ENCODE measurements around the gene SEPTIN8.

The SEPTIN8 gene

GRCh38 chr5:132782101-132782500, 5.1 kb upstream of the SEPTIN8 start:
- Histone ChIP-seq H3K9me3 (ENCODE audit: control insufficient read depth, insufficient read depth, low read depth, low read length) (no peaks in the 10 kb centered on the region), H3K4me3 (ENCODE audit: low read depth, low read length) (no peak overlapping the region), H3K4me1 (ENCODE audit: control insufficient read depth, insufficient read depth, low read length) (no peaks in the 10 kb centered on the region), H3K27ac (ENCODE audit: extremely low read depth, low read depth, low read length) (no peak overlapping the region), H3K36me3 (ENCODE audit: control insufficient read depth in 2 of 2, insufficient read depth in 1 of 2, low read length in 2 of 2) (no peaks in the 10 kb centered on the region)
- TF ChIP-seq ZNF76 (tag by site-specific recombination; IDR thresholded peaks at IDR 0.05; ENCODE audit: borderline replicate concordance, low read depth): no peak
- TF ChIP-seq ZNF157 (tag by site-specific recombination; IDR thresholded peaks at IDR 0.05): 0 out of 2 replicates have a peak, but pooled peaks have one; percentile 53
- no peak for TF ChIP-seq IKZF3 (tag by site-specific recombination; IDR thresholded peaks at IDR 0.05)
- no peak for TF ChIP-seq ZNF610 (tag by site-specific recombination; IDR thresholded peaks at IDR 0.05; ENCODE audit: borderline replicate concordance)
- TF ChIP-seq SALL2 (tag by site-specific recombination; IDR thresholded peaks at IDR 0.05; ENCODE audit: borderline replicate concordance): no peak
- POLR2A ChIA-PET: interaction anchor here (1.0 kb wide), 1 partner anchor 44 kb away, joined by 3 read pairs; the partner anchor contains the start of gene KIF3A
- CTCF ChIA-PET: interaction anchor here (0.7 to 1.1 kb wide), 2 partner anchors 28 to 30 kb away, joined by 3 to 7 read pairs; no protein-coding TSS in a partner anchor

- Histone ChIP-seq H3K27ac (ENCODE audit: extremely low read depth, low read depth, low read length) (no peak overlapping the region), H3K4me3 (ENCODE audit: low read depth, low read length) (no peak overlapping the region), H3K4me1 (ENCODE audit: control insufficient read depth, insufficient read depth, low read length) (no peaks in the 10 kb centered on the region), H3K9me3 (ENCODE audit: control insufficient read depth, insufficient read depth, low read depth, low read length) (no peaks in the 10 kb centered on the region), H3K36me3 (ENCODE audit: control insufficient read depth in 2 of 2, insufficient read depth in 1 of 2, low read length in 2 of 2) (no peaks in the 10 kb centered on the region)
- TF ChIP-seq ZNF433 (tag by site-specific recombination; IDR thresholded peaks at IDR 0.05; ENCODE audit: low read depth) (no peak), ZXDB (tag by site-specific recombination; IDR thresholded peaks at IDR 0.05) (no peak), ZNF133 (tag by site-specific recombination; IDR thresholded peaks at IDR 0.05) (no peak), ZFP41 (tag by site-specific recombination; IDR thresholded peaks at IDR 0.05; ENCODE audit: borderline replicate concordance) (no peak), ZBTB26 (tag by site-specific recombination; optimal IDR thresholded peaks at IDR 0.05) (no peak), ZNF311 (tag by site-specific recombination; IDR thresholded peaks at IDR 0.05; ENCODE audit: borderline replicate concordance) (no peak), MZF1 (tag by site-specific recombination; IDR thresholded peaks at IDR 0.05; ENCODE audit: borderline replicate concordance) (no peak), ZNF324 (tag by site-specific recombination; IDR thresholded peaks at IDR 0.05) (no peak), ZNF704 (tag by site-specific recombination; IDR thresholded peaks at IDR 0.05) (no peak), ZNF280D (tag by site-specific recombination; IDR thresholded peaks at IDR 0.05) (no peak), ZNF175 (tag by site-specific recombination; IDR thresholded peaks at IDR 0.05) (no peak), ZNF473 (tag by site-specific recombination; IDR thresholded peaks at IDR 0.05) (no peak), ZNF366 (tag by site-specific recombination; conservative IDR thresholded peaks at IDR 0.05) (no peak), RBAK (tag by site-specific recombination; IDR thresholded peaks at IDR 0.05) (no peak)
- POLR2A ChIA-PET: no interaction called here
- CTCF ChIA-PET: interaction anchor here (1.0 kb wide), 1 partner anchor 26 kb away, joined by 3 read pairs; no protein-coding TSS in a partner anchor
Measured at GRCh38 chr5:132781029-132781428, 4.0 kb upstream of the SEPTIN8 start.
